GM12878 (cell line): Measurements from ENCODE around the gene F12.

Experiments used
- NR2C2 ChIP-seq: IDR thresholded peaks from 2 replicates; pipeline ENCODE4 v1.6.1; 2011; ENCODE audit warnings: borderline replicate concordance, low read depth; ENCODE audit not compliant: control insufficient read depth, insufficient read length
- RELA ChIP-seq: fragments of 450-650 bp; IDR thresholded peaks from 2 replicates; pipeline ENCODE4 v1.8.0; 2014; ENCODE audit warnings: borderline replicate concordance; ENCODE audit not compliant: partially characterized antibody
- SMAD1 ChIP-seq: fragments of 450-650 bp; IDR thresholded peaks from 2 replicates; pipeline ENCODE4 v1.6.1; 2018; ENCODE audit warnings: mild to moderate bottlenecking, low read depth; ENCODE audit not compliant: partially characterized antibody

DNA sequence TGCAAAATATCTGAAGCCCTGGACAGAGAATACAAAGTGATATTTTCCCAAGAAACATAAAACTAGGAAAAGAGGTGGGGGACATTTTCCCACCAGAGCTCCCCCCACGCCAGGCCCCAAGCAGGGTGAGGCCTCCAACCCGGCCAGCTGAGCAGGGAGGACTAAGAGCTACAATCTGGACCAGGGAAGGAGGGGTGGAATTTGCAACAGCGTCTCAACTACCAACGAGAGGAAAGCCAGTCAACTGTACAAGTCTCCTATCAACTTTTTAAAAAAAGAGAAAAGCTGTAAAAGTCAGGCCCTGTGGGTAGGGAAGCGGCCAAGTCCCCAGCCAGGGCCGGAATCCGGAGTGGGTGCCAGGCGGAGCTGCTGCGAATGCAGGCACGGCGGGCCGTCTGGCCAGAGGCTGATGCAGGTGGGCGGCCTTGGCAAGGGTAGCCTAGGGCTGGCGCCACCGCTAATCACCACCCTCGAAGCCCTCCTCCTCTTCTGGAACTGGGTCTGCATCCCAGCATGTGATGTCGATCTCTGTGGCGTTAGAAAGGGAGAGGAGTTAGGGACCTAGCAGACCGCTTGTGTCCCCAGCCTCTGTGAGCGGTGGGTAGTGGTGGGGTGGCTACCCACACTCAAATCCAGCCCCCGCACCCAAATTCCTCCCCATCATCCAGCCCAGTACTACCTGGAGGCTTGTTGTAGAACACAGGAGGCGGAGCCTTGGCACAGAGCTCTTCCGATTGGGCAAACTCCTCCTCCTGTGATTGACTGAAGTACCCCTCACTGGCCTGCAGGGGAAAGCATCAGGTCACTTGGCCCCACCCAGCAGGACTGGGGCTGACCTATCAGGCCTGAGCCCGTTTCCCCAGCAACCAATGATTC is 47.9 kb upstream of the F12 start:
- no peak for TF ChIP-seq RELA
- TF ChIP-seq NR2C2, result no peak
- TF ChIP-seq SMAD1, result no peak
